ENCODE measurements around the gene CEBPG. TPM values are rescaled to one million over a fixed set of nuclear protein-coding genes. Genes with fewer than 3 reads are reported as not detected.

CEBPG gene
- total and polyA plus RNA-seq, 5 donors = 12.7 to 18.3 (median 15.5) TPM

DNA sequence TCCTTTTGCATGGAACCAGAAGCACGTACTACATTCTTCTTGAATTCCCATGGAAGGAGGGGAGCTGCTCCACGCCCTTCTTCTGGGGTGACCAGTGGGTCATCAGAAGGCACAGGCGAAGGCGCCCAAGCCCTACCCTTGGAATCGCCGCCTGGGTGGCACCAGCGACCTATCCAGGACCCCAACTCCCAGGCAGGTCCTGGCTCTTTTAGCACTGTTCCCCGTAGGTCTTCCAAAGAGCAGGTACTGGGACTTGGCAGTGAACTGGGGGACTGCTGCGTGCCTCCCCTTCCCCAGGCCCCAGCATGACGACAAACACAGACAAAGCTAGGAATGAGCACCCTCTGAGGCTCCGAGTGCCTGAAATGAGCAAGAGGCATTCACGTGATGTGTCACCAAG lies 45.0 kb downstream of the CEBPG start:
- no peak for ATAC-seq
- peak in 1 of 3 donors; percentile 44 for DNase-seq
- Histone ChIP-seq H3K9me3 (ENCODE audit: control insufficient read depth, low read length) (no peaks in the 10 kb centered on the region), H3K4me3 (ENCODE audit: low read length) (no peak overlapping the region), H3K4me1 (ENCODE audit: control insufficient read depth, insufficient read depth, low read length) (no peaks in the 10 kb centered on the region), H3K27me3 (ENCODE audit: control insufficient read depth, insufficient read depth) (no peaks in the 10 kb centered on the region), H3K27ac (ENCODE audit: low read length) (no peak overlapping the region)
- 89% methylated on average over 12 of the region's 12 CpGs for WGBS
- intact Hi-C loops (cut with DNase I) = loop anchor here in 2 of 4 donors (5.0 kb wide), 1 partner anchor 354 kb away; no protein-coding TSS in a partner anchor

DNA sequence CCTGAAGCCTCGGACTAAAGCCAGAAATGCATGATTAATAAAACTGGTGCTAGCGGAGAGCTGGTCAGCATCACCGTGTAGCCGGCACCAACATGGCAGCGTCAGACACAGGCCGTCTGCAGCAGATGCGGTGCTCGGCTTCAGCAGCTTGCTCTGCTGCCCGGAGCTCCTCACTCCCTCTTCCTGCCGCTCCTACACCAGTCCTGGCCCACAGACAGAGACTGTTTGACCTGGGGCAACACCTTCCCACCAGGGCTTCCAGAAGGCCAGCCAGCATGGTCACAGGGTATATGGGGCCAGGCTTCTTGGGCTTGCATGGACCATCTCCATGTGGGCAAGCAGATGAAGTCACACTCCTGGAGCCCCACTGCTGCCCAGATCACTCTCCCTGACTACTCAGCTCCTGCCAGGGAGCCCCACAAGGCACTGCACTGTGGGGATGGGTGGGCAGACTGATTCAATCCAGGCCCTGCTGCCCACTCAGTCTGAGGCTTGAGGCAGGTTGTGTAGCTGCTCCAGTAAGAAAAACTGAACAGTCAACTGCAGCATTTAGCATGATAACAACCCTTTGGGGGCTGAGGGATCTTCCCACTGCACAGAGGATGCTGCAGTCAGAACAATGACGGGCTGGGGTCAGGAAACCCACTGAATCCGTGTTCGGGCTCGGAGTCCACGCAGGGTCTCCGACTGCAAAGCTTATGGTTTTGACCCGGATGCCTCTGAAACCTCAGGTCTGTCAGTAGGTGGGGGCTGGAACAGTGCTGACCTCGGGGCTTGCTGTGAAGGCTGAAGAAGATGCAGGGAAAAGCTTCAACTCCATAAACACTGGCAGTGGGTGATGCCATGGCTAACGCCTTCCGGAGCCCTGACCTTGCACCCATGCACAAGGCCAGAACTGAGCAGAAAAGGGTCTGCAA lies 45.6 kb downstream of the CEBPG start:
- no peaks in the 10 kb centered on the region for H3K27me3 ChIP-seq (ENCODE audit: control insufficient read depth, insufficient read depth)
- WGBS = 85% methylated on average over 20 of the region's 20 CpGs
- no peaks in the 10 kb centered on the region for H3K9me3 ChIP-seq (ENCODE audit: control insufficient read depth, low read length)
- H3K27ac ChIP-seq (ENCODE audit: low read length) = no peak overlapping the region
- DNase-seq = peak in 1 of 3 donors; percentile 35
- ATAC-seq = no peak
- no peak overlapping the region for H3K4me3 ChIP-seq (ENCODE audit: low read length)
- H3K4me1 ChIP-seq (ENCODE audit: control insufficient read depth, insufficient read depth, low read length) = no peaks in the 10 kb centered on the region
- intact Hi-C loops (cut with DNase I) = loop anchor here in 2 of 4 donors (5.0 kb wide), 1 partner anchor 353 kb away; no protein-coding TSS in a partner anchor

DNA sequence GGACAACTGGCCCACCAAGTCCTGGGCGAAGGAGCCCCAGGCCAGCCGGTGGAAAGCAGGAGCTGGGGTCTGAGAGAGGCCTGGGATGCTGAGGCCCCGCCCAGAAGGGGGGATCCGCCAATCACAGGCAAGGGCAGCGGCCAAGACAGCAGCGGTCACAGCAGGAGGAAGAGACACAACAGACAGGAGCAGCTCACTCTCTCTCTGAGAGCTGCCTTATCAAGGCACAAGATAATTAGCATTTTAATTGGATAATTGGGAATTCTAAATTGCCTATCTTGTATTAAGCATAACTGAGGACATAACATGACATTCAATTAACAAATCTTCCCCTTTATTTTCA lies 46.2 kb downstream of the CEBPG start:
- H3K4me3 ChIP-seq (ENCODE audit: low read length) = no peak overlapping the region
- WGBS = 52% methylated on average over 6 of the region's 6 CpGs
- H3K9me3 ChIP-seq (ENCODE audit: control insufficient read depth, low read length) = no peaks in the 10 kb centered on the region
- ATAC-seq (no peak), DNase-seq (peak in 1 of 3 donors; percentile 30)
- intact Hi-C loops (cut with DNase I) = loop anchor here in 2 of 4 donors (5.0 kb wide), 1 partner anchor 353 kb away; no protein-coding TSS in a partner anchor
- H3K27me3 ChIP-seq (ENCODE audit: control insufficient read depth, insufficient read depth) = no peaks in the 10 kb centered on the region
- no peak overlapping the region for H3K27ac ChIP-seq (ENCODE audit: low read length)
- no peaks in the 10 kb centered on the region for H3K4me1 ChIP-seq (ENCODE audit: control insufficient read depth, insufficient read depth, low read length)

DNA sequence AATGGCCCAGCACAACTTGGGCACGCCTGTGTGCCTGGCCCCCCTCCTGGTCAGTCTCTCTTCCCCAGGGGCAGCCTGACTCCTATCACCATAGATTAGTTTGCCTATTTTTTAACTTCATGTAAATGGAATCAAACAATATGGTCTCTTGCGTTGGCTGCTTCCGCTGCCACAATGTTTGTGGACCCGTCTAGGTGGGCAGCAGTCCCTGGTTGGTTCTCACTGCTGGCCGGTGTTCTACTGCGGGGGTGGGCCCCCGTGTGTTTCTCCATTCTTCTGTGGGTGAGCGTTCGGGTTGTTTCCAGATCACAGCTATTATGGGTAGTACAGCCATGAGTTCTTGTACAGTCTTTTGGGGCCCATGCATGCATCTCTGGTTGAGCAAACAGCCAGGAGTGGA lies 47.3 kb downstream of the CEBPG start:
- Histone ChIP-seq H3K9me3 (ENCODE audit: control insufficient read depth, low read length) (no peaks in the 10 kb centered on the region), H3K27me3 (ENCODE audit: control insufficient read depth, insufficient read depth) (no peaks in the 10 kb centered on the region), H3K4me3 (ENCODE audit: low read length) (no peak overlapping the region), H3K4me1 (ENCODE audit: control insufficient read depth, insufficient read depth, low read length) (no peaks in the 10 kb centered on the region), H3K27ac (ENCODE audit: low read length) (no peak overlapping the region)
- WGBS = 92% methylated on average over 9 of the region's 9 CpGs
- intact Hi-C loops (cut with DNase I) = no loop called here
- DNase-seq (no peak), ATAC-seq (no peak)

DNA sequence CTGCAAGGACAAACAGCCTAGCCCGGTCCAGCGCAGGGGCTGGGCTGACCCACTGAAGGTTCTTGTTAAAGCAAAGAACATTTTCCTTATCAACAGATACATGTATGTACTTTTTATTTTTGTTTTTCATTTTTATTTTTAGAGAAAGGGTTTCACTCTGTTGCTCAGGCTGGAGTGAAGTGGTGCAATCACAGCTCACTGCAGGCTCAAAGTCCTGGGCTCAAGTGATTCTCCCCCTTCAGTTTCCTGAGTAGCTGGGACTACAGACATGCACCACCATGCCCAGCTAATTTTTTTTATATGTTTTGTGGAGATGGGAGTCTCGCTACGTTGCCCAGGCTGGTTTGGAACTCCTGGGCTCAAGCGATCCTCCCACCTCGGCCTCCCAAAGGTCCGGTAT lies 47.9 kb downstream of the CEBPG start:
- no peak overlapping the region for H3K4me3 ChIP-seq (ENCODE audit: low read length)
- H3K27ac ChIP-seq (ENCODE audit: low read length) = no peak overlapping the region
- no peak for ATAC-seq
- no peak for DNase-seq
- no peaks in the 10 kb centered on the region for H3K4me1 ChIP-seq (ENCODE audit: control insufficient read depth, insufficient read depth, low read length)
- no peaks in the 10 kb centered on the region for H3K27me3 ChIP-seq (ENCODE audit: control insufficient read depth, insufficient read depth)
- H3K9me3 ChIP-seq (ENCODE audit: control insufficient read depth, low read length) = no peaks in the 10 kb centered on the region
- 96% methylated on average over 7 of the region's 7 CpGs for WGBS
- intact Hi-C loops (cut with DNase I) = no loop called here

DNA sequence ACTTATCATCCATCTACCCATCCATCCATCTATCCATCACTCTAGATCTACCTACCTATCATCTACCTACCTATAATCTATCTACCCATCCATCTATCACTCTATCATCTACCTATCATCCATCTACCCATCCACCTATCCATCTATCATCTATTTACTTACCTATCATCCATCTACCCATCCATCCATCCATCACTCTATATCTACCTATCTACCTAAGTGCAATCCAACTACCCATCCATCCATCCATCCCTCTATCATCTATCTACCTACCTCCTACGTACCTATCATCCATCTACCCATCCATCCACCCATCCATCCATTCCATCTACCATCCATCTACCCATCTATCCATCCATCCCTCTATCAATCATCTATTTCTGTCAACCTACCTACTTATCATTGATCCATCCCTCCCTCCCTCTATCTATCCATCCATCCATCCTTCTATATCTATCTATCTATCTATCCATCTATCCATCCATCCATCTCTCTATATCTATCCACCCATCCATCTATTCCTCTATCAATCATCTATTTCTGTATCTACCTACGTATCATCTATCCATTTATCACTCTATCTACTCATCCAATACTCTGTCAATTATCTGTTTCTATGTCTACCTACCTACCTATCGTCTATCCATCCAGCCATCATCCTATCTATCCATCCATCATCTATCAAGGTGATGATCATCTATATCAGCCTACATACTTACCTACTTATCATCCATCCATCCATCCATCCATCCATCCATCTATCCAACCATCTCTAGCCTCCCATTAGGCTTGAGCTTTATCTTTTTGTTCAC lies 49.1 kb downstream of the CEBPG start:
- 96% methylated on average over 3 of the region's 3 CpGs for WGBS

DNA sequence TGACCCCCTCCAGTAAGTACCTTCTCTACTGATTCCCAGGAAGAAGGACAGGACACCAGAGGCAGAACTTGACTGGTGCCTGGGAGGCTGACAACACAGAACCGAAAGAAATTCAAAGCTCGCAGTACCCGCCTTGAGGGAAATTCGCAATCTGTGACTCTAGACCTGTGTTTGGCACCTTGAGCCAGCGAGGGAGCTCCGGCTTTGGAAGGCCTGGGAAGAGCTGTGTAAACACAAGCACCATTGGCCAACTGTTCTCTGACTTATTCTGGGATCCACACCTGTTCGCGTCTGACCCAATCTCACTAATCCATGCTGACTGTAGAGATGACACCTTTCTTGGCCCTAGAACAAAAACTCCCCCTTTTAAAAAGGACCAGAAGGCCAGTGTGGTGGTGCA lies 50.7 kb downstream of the CEBPG start:
- H3K4me3 ChIP-seq (ENCODE audit: low read length) = no peak overlapping the region
- no peak for DNase-seq
- no peak for ATAC-seq
- WGBS = 96% methylated on average over 8 of the region's 8 CpGs
- no peak overlapping the region for H3K27ac ChIP-seq (ENCODE audit: low read length)
- intact Hi-C loops (cut with DNase I) = no loop called here
- H3K27me3 ChIP-seq (ENCODE audit: control insufficient read depth, insufficient read depth) = no peaks in the 10 kb centered on the region
- no peaks in the 10 kb centered on the region for H3K9me3 ChIP-seq (ENCODE audit: control insufficient read depth, low read length)
- no peaks in the 10 kb centered on the region for H3K4me1 ChIP-seq (ENCODE audit: control insufficient read depth, insufficient read depth, low read length)

More for the DNA sequence above, 49.1 kb downstream of the CEBPG start:
- Histone ChIP-seq H3K9me3 (ENCODE audit: control insufficient read depth, low read length) (no peaks in the 10 kb centered on the region), H3K4me3 (ENCODE audit: low read length) (no peak overlapping the region), H3K27ac (ENCODE audit: low read length) (no peak overlapping the region), H3K4me1 (ENCODE audit: control insufficient read depth, insufficient read depth, low read length) (no peaks in the 10 kb centered on the region), H3K27me3 (ENCODE audit: control insufficient read depth, insufficient read depth) (no peaks in the 10 kb centered on the region)
- intact Hi-C loops (cut with DNase I) = no loop called here
- ATAC-seq (no peak), DNase-seq (no peak)

DNA sequence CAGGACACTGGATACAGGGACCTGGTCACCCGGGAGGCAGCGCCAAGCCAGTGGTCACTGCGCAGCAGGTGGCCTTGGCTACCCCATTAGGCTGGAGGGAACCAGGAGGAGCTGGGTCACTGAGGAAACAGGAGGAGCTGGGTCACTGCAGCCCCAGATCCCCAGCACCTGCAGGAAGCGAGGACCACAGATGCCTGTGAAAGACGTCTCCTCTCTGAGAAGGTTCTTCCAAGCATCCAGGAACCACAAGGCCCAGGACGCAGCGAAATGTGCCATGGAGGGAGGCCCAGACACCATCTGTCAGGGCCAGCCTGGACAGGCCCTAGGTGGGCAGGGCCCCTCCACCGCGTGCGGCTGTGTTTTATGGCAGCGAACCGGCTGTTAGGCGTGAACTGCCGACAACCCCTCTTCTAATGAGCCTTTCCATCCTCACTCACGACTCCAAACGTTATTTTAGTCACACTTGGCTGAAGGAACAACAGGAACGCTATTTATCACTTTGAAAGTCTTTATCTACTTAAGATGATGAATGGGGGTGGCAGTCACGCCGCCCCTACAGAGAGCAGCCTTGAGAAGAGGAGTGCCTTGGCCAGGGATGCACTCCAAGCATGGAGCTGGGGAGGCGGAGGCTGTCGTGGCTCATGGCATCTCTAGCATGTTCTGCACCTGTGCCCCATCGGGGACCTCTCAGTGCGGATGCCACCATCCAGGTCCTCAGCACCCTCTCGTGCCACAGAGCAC lies 53.3 kb downstream of the CEBPG start:
- ATAC-seq (no peak), DNase-seq (peak in 2 of 3 donors; percentile 24 to 34)
- 78% methylated on average over 24 of the region's 24 CpGs for WGBS
- Histone ChIP-seq H3K9me3 (ENCODE audit: control insufficient read depth, low read length) (no peaks in the 10 kb centered on the region), H3K27ac (ENCODE audit: low read length) (no peak overlapping the region), H3K4me3 (ENCODE audit: low read length) (no peak overlapping the region), H3K27me3 (ENCODE audit: control insufficient read depth, insufficient read depth) (no peaks in the 10 kb centered on the region), H3K4me1 (ENCODE audit: control insufficient read depth, insufficient read depth, low read length) (no peaks in the 10 kb centered on the region)
- intact Hi-C loops (cut with DNase I) = no loop called here

DNA sequence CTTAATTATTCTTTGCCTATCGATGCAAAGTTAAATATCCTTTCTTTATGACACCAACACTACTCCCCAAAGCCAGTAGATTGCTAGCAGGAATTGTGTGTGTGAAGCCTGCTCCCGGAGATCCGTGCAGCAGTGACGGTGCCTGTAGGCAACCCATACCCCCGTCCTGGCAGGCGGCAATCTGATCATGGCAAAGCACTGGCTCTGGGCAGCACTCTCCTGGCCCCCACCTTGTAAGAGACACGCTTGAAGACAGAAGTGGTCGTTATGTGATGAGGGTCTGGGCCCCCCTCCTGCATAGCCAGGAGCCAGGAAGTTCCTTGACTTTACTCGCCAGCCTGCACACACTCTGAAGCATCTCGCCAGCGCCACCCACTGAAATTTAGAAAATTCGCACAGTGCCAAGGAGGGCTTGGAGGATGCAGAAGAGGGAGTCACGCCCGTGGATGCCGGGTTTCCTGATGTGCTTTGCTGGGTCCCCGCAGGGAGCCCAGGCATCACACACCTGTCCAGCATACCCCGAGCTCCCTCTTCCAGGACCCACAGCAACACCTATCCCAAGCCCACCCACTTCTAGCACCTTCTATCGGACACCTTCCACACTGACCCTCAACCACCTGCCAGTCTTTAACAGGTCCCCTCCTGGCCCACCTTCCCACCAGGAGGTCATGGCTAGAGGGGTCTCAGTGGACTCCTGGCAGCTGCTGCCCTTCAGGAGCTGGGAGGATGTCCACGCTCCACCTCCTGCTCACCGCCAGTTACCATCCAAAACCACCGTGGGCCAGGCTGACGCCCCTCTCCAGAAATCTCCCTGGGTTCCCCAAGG lies 54.5 kb downstream of the CEBPG start:
- Histone ChIP-seq H3K9me3 (ENCODE audit: control insufficient read depth, low read length) (no peaks in the 10 kb centered on the region), H3K27me3 (ENCODE audit: control insufficient read depth, insufficient read depth) (no peaks in the 10 kb centered on the region), H3K27ac (ENCODE audit: low read length) (no peak overlapping the region), H3K4me1 (ENCODE audit: control insufficient read depth, insufficient read depth, low read length) (no peaks in the 10 kb centered on the region), H3K4me3 (ENCODE audit: low read length) (no peak overlapping the region)
- no peak for ATAC-seq
- WGBS = 89% methylated on average over 22 of the region's 22 CpGs
- intact Hi-C loops (cut with DNase I) = no loop called here
- peak in 2 of 3 donors; percentile 2 to 31 for DNase-seq

DNA sequence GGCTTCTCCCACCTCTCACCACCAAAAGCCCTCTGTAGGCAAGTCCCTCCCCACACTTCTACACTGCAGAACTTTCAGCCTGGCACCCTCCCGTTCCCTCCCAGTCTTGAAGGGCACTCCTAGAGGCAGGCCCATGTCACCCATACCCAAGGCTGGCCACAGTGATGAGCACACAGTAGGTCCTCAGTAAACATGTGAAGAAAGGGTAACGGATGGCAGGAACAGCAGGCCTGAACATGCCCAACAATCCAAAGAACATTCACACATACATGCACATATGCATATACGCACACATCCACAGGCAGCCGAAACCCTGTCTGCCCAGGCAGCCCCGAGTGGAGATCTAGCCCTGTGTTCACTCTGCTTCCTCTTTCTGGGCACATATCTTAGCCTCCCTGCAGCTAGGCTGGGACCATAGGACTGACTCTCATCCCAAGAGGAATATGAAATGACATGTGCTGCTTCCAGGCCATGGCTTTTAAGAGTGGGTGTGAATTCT lies 55.2 kb downstream of the CEBPG start:
- ATAC-seq (no peak), DNase-seq (peak in 1 of 3 donors; percentile 29)
- no peaks in the 10 kb centered on the region for H3K27me3 ChIP-seq (ENCODE audit: control insufficient read depth, insufficient read depth)
- no peaks in the 10 kb centered on the region for H3K4me1 ChIP-seq (ENCODE audit: control insufficient read depth, insufficient read depth, low read length)
- 93% methylated on average over 5 of the region's 5 CpGs for WGBS
- intact Hi-C loops (cut with DNase I) = no loop called here
- no peak overlapping the region for H3K27ac ChIP-seq (ENCODE audit: low read length)
- H3K9me3 ChIP-seq (ENCODE audit: control insufficient read depth, low read length) = no peaks in the 10 kb centered on the region
- no peak overlapping the region for H3K4me3 ChIP-seq (ENCODE audit: low read length)

Data from right cardiac atrium (tissue), 5 donors.